Measurements from ENCODE around the gene SAP25.

The SAP25 gene

DNA sequence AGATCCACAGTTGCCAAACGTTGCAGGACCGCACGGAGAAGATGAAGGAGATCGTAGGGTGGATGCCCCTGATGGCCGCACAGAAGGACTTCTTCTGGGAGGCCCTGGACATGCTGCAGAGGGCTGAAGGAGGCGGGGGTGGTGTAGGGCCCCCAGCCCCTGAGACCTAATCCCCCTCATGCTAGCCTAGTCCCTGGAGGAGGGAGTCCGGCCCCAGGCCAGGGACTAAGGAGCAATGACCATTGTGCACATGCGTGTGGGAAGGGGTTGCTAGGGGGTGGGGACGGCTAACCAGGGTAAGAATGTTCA, 27.0 kb upstream of the SAP25 start:
- TF ChIP-seq, protein P1, sequence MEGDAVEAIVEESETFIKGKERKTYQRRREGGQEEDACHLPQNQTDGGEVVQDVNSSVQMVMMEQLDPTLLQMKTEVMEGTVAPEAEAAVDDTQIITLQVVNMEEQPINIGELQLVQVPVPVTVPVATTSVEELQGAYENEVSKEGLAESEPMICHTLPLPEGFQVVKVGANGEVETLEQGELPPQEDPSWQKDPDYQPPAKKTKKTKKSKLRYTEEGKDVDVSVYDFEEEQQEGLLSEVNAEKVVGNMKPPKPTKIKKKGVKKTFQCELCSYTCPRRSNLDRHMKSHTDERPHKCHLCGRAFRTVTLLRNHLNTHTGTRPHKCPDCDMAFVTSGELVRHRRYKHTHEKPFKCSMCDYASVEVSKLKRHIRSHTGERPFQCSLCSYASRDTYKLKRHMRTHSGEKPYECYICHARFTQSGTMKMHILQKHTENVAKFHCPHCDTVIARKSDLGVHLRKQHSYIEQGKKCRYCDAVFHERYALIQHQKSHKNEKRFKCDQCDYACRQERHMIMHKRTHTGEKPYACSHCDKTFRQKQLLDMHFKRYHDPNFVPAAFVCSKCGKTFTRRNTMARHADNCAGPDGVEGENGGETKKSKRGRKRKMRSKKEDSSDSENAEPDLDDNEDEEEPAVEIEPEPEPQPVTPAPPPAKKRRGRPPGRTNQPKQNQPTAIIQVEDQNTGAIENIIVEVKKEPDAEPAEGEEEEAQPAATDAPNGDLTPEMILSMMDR (IDR thresholded peaks at IDR 0.05; ENCODE audit: low read depth, low read length), result no peak
- DNase-seq, result no peak
- H3K9me3 ChIP-seq (ENCODE audit: severe bottlenecking), result no peaks in the 10 kb centered on the region
- H3K36me3 ChIP-seq, result no peaks in the 10 kb centered on the region
- H3K27ac ChIP-seq, result no peak overlapping the region
- peaks cover 6% of the 10 kb centered on the region for H3K27me3 ChIP-seq (ENCODE audit: insufficient read depth, low read depth, severe bottlenecking)
- H3K4me3 ChIP-seq (ENCODE audit: low read depth, low read length), result no peak overlapping the region

DNA sequence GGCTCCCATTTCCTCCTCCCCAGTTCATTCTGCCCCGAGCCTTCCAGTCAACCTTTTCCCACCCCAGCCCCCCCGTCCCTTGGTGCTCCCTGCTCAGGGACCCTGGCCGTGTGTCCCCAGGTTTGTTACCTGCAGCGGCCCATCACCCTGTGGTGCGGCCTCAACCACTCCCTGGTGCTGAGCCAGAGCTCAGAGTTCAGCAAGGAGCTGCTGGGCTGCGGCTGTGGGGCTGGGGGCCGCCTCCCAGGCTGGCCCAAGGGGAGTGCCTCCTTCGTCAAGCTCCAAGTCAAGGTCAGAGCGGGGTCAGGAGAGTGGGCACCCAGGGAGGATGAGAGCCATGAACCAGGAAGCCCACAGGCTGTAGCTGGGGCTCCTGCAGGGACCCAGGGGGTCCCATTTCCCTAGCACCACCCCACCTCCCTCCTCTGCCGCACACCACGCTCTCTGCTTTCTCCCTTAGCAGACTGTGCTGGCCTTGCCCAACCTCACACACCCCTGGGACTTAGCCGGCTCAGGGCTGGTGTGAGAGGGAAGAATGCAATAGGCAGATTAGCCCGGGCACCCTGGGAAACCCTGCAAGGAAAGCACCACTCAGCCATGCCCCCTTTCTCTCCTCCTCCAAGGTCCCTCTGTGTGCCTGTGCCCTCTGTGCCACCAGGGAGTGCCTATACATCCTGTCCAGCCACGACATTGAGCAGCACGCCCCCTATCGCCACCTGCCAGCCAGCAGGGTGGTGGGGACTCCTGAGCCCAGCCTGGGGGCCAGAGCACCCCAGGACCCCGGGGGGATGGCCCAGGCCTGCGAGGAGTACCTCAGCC, 26.4 kb upstream of the SAP25 start:
- Histone ChIP-seq H3K4me3 (ENCODE audit: low read depth, low read length) (no peak overlapping the region), H3K36me3 (no peaks in the 10 kb centered on the region), H3K27ac (no peak overlapping the region; the same call in 1 of the 2 replicates), H3K9me3 (ENCODE audit: severe bottlenecking) (no peaks in the 10 kb centered on the region), H3K27me3 (ENCODE audit: insufficient read depth, low read depth, severe bottlenecking) (peaks cover 2% of the 10 kb centered on the region)
- peak; percentile 59 for DNase-seq
- TF ChIP-seq, protein P1 (IDR thresholded peaks at IDR 0.05; ENCODE audit: low read depth, low read length), result peak; percentile 62

DNA sequence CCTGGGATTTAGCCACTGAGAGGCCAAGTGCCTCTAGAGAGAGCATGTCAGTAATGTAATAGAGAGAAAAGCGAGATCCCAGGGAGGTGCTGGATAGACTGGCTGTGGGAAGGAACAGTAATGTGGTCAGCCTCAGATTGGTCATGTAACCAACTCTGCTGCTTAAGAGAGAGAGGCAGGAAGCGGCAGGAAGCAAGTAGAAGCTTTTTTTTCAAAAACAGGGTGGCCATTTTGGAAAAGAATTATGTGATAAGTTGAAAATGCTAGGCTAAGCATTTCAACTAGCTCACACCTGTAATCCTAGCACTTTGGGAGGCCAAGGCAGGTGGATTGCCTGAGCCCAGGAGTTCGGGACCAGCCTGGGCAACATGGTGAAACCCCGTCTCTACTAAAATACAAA, 24.7 kb upstream of the SAP25 start:
- Histone ChIP-seq H3K27ac (no peak overlapping the region), H3K27me3 (ENCODE audit: insufficient read depth, low read depth, severe bottlenecking) (no peaks in the 10 kb centered on the region), H3K9me3 (ENCODE audit: severe bottlenecking) (no peaks in the 10 kb centered on the region), H3K4me3 (ENCODE audit: low read depth, low read length) (no peak overlapping the region), H3K36me3 (no peaks in the 10 kb centered on the region)
- TF ChIP-seq, protein P1 (IDR thresholded peaks at IDR 0.05; ENCODE audit: low read depth, low read length), result no peak
- DNase-seq, result no peak

DNA sequence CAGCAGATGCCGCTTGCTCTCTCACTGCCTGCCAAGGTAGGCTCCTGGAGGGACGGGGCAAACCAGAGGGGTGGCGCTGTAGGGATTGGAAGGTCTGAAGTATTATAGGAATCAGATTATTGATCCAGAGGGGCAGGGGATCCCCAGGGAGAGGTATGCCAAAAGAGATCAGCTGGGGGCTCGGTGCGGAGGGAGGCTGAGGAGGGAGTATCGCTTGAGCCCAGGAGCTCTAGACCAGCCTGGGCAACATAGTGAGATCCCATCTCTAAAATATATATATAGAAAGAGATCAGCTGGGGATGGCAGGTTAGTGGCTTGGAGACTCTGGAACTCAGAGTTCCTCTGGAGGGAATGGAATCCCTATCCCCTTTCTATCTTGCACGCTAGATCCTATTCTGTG, 21.5 kb upstream of the SAP25 start:
- Histone ChIP-seq H3K9me3 (ENCODE audit: severe bottlenecking) (no peaks in the 10 kb centered on the region), H3K27me3 (ENCODE audit: insufficient read depth, low read depth, severe bottlenecking) (no peaks in the 10 kb centered on the region), H3K27ac (no peak overlapping the region), H3K4me3 (ENCODE audit: low read depth, low read length) (no peak overlapping the region), H3K36me3 (no peaks in the 10 kb centered on the region)
- TF ChIP-seq, protein P1 (IDR thresholded peaks at IDR 0.05; ENCODE audit: low read depth, low read length), result no peak
- DNase-seq, result no peak

DNA sequence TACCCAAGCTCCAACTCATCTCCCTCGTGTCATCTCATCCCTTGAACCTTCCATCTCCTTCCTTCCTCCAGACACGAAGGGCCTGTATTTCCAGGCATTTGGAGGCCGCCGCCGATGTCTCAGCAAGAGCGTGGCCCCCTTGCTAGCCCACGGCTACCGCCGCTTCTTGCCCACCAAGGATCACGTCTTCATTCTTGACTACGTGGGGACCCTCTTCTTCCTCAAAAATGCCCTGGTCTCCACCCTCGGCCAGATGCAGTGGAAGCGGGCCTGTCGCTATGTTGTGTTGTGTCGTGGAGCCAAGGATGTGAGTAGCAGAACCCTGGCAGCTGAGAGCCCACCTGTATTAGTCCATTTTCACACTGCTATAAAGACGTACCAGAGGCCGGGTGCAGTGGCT, 17.9 kb upstream of the SAP25 start:
- TF ChIP-seq, protein P1 (IDR thresholded peaks at IDR 0.05; ENCODE audit: low read depth, low read length), result no peak
- no peaks in the 10 kb centered on the region for H3K36me3 ChIP-seq
- no peaks in the 10 kb centered on the region for H3K27me3 ChIP-seq (ENCODE audit: insufficient read depth, low read depth, severe bottlenecking)
- DNase-seq, result no peak
- H3K9me3 ChIP-seq (ENCODE audit: severe bottlenecking), result no peaks in the 10 kb centered on the region
- H3K4me3 ChIP-seq (ENCODE audit: low read depth, low read length), result no peak overlapping the region
- no peak overlapping the region for H3K27ac ChIP-seq
